Measurements from ENCODE around the gene CDK19. TPM values are rescaled to one million over a fixed set of nuclear protein-coding genes. Genes with fewer than 3 reads are reported as not detected.

The CDK19 gene
- total RNA-seq, 4 donors from 2014 or later = 7.8 to 15.0 (median 9.8) TPM

DNA sequence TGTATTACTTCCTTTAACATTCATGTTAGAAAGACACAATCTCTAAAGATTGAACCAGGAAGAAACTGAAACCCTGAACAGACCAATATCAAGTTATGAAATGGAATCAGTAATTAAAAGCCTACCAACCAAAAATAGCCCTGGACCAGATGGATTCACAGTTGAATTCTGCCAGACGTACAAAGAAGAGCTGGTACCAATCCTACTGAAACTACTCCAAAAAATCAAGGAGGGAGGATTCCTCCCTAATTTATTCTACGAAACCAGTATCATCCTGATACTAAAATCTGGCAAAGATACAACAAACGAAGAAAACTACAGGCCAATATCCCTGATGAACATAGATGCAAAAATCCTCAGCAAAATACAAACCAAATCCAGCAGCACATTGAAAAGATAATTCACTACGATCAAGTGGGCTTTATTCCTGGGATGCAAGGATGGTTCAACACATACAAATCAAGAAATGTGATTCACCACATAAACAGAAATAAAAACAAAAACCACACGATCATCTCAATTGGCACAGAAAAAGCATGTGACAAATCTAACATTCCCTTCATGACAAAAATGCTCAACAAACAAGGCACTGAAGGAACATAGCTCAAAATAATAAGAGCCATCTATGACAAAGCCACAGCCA, 15.0 kb downstream of the CDK19 start:
- ATAC-seq (ENCODE audit: low FRiP score) (no peak), DNase-seq (ENCODE audit: low spot score) (no peak)
- TF ChIP-seq, protein P1, sequence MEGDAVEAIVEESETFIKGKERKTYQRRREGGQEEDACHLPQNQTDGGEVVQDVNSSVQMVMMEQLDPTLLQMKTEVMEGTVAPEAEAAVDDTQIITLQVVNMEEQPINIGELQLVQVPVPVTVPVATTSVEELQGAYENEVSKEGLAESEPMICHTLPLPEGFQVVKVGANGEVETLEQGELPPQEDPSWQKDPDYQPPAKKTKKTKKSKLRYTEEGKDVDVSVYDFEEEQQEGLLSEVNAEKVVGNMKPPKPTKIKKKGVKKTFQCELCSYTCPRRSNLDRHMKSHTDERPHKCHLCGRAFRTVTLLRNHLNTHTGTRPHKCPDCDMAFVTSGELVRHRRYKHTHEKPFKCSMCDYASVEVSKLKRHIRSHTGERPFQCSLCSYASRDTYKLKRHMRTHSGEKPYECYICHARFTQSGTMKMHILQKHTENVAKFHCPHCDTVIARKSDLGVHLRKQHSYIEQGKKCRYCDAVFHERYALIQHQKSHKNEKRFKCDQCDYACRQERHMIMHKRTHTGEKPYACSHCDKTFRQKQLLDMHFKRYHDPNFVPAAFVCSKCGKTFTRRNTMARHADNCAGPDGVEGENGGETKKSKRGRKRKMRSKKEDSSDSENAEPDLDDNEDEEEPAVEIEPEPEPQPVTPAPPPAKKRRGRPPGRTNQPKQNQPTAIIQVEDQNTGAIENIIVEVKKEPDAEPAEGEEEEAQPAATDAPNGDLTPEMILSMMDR (IDR thresholded peaks at IDR 0.05) = no peak

DNA sequence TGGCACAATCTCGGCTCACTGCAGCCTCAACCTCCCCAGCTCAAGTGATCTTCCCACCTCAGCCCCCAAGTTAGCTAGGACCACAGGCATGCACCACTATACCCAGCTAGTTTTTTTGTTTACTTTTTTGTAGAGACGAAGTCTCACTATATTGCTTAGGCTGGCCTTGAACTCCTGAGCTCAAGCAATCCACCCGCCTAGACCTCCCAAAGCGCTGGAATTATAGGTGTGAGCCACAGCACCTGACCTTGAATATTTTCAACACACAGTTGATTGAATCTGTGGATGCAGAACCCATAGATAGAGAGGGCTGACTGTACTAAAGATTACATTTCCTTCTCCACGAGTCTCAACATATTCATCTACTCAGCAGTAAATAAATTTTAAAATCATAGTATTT, 15.6 kb downstream of the CDK19 start:
- no peak for DNase-seq (ENCODE audit: low spot score)
- ATAC-seq (ENCODE audit: low FRiP score) = no peak
- TF ChIP-seq, protein P1 (IDR thresholded peaks at IDR 0.05) = no peak

DNA sequence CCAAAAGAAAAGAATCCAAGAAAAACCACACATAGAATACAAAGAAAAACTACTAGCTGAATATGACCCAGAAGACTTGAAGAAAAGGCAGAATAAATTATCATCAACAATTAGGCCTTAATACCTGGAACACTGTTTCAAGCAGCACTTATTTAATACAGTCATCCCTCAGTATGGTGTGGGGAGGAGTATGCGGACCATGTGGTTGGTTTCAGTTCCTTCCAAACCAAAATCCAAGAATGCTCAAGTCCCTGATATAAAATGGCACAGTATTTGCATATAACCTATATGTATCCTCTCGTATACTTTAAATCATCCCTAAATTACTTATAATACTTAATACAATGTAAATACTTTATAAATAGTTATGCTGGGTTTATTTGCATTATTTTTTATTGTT, 16.1 kb downstream of the CDK19 start:
- DNase-seq (ENCODE audit: low spot score) = no peak
- ATAC-seq (ENCODE audit: low FRiP score) = no peak

DNA sequence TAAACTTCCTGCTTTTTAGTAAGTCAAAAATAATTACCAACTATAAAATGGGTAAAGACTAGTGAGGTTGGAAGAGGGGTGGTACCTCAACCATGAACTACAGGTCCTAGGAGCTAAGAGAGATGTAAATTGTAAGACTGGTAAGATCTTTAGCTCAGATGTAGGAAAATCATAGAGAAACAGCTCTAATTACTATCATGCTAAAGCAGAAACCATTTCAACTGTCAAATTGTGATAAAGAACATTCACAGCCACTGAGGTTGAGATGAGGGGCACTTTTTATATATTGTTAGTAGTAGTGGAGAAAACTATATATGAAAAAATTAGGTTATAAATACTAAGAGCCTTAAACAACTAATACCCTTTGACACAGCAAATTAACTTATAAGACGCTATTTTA, 20.0 kb downstream of the CDK19 start:
- ATAC-seq (ENCODE audit: low FRiP score) (no peak), DNase-seq (ENCODE audit: low spot score) (no peak)
- TF ChIP-seq, protein P1 (IDR thresholded peaks at IDR 0.05) = no peak

More for the DNA sequence above, 16.1 kb downstream of the CDK19 start:
- TF ChIP-seq, protein P1 (IDR thresholded peaks at IDR 0.05) = no peak

DNA sequence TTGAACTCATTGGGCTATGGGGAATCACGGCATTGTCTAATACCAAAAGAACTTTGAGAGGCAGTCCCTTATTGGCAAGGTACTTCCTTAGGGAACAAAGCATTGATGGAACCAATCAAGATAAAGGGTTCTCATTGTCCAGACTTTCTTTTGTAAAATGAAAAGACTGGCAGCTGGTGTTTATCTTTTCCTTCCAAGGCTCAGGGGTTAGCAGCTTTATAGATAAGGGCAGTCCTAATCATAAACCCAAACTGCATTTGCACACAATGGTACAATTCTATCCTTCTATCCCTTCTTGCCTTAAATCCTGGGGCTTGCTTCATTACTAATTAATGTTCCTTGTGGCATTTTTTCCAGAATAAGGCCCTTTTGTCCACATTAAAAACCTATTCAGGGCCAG, 28.6 kb downstream of the CDK19 start:
- ATAC-seq (ENCODE audit: low FRiP score) = no peak
- TF ChIP-seq, protein P1 (IDR thresholded peaks at IDR 0.05) = no peak
- no peak for DNase-seq (ENCODE audit: low spot score)

DNA sequence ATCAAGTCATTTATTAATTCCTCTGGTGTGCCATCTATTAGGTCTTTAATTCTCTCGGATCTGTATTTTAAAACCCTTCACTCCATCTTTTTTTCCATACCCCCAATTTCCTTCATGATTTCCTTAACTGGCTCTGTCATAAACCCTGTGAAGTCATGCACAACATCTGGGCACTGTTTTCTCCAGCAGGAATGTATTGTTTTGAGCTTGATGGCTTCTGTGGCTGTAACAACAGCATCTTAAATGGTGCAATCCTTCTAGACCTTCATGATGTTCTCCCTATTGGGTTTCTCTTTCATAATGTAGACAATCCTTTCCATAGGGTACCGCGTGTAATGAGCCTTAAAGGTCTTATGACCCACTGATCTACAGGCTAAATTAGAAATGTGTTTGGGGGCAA, 29.0 kb downstream of the CDK19 start:
- TF ChIP-seq, protein P1 (IDR thresholded peaks at IDR 0.05) = no peak
- DNase-seq (ENCODE audit: low spot score) (no peak), ATAC-seq (ENCODE audit: low FRiP score) (no peak)

DNA sequence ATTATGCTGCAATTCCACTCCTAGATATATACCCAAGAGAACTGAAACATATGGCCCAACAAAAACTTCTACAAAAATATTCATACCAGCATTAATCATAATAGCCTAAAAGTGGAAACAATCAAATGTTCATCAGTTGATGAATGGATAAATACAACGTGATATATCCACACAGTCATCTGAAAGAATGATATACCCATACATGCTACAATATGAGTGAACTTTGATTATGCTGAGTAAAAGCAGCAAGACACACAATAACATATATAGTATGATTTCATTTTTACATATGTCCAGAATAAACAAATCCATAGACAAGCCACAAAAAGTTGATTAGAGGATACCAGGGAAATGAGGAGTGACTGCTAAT, 30.7 kb downstream of the CDK19 start:
- DNase-seq (ENCODE audit: low spot score) = no peak
- TF ChIP-seq, protein P1 (IDR thresholded peaks at IDR 0.05) = no peak
- ATAC-seq (ENCODE audit: low FRiP score) = no peak
